Thyroid gland (tissue), 4 donors: ENCODE data around the gene OR5AU1. TPM values are rescaled to one million over a fixed set of nuclear protein-coding genes. Genes with fewer than 3 reads are reported as not detected.

ENCODE experiments used
- DNase-seq, 2 donors: peaks; one replicate each; pipeline ENCODE4 v3.0.0-alpha.2; 2019
- H3K27ac ChIP-seq, 3 donors: fragments of 200-600 bp; sonication (generic); 1 replicate in 2 of 3; 2 replicates in 1 of 3; pipeline ENCODE4 v1.5.1; 2016 to 2019; ENCODE audit warnings: mild to moderate bottlenecking in 1 of 3, moderate library complexity in 1 of 3
- H3K27me3 ChIP-seq: fragments of 200-600 bp; sonication (generic); one replicate; pipeline ENCODE4 v1.5.1; 2019
- H3K36me3 ChIP-seq, 2 donors: fragments of 200-600 bp; sonication (generic); one replicate each; pipeline ENCODE4 v1.5.1; 2016 to 2019
- H3K4me1 ChIP-seq, 2 donors: fragments of 200-600 bp; sonication (generic); one replicate each; pipeline ENCODE4 v1.5.1; 2017 to 2019
- H3K4me3 ChIP-seq, 3 donors: fragments of 200-600 bp; sonication (generic); replicated peaks in 1 of 3; 1 replicate in 2 of 3; 2 replicates in 1 of 3; pipeline ENCODE4 v1.5.1; 2016; ENCODE audit warnings: mild to moderate bottlenecking in 1 of 3
- H3K9me3 ChIP-seq: fragments of 200-600 bp; sonication (generic); one replicate; pipeline ENCODE4 v1.5.1; 2017
- CTCF ChIP-seq, 6 experiments: fragments of 200-600 bp in 3 of 6; fragments of 450-650 bp in 3 of 6; sonication (generic) in 3 of 6; IDR thresholded peaks; one replicate each; pipeline ENCODE4 v1.5.1; 2016 to 2019; ENCODE audit warnings: antibody characterized with exemption in 6 of 6, mild to moderate bottlenecking in 2 of 6, inconsistent platforms in 1 of 6, moderate library complexity in 1 of 6
- POLR2A ChIP-seq, 2 donors: fragments of 450-650 bp; IDR thresholded peaks; one replicate each; pipeline ENCODE4 v1.6.1; 2017; ENCODE audit warnings: antibody characterized with exemption in 2 of 2, mild to moderate bottlenecking in 2 of 2, moderate library complexity in 1 of 2
- WGBS, 2 donors: methylation state at CpG; one replicate each; pipeline ENCODE4 v1.1.5; 2017; 5-methylcytosine and 5-hydroxymethylcytosine counted together
- intact Hi-C: fragments of 100-400 bp; cut with DNase I; formaldehyde crosslinking; loops from one replicate; pipeline ENCODE4 v1.15.1; 2023
- total RNA-seq, 4 donors: library from RNA; depleted of rRNA; stranded (reverse); fragments of >200 nt; gene quantifications; one replicate each; pipeline ENCODE4 v1.2.3, GENCODE V29; 2016

The OR5AU1 gene
- total RNA-seq, 4 donors from 2014 or later = not detected

- DNase-seq = no peak
- WGBS, 2 donors = 74 to 82% methylated on average over 3 of the region's 3 CpGs
- TF ChIP-seq POLR2A (IDR thresholded peaks at IDR 0.05) (no peak), CTCF (IDR thresholded peaks at IDR 0.05) (no peak)
- intact Hi-C loops = no loop called here
- Histone ChIP-seq H3K36me3 (no peaks in the 10 kb centered on the region), H3K27ac (no peak overlapping the region), H3K27me3 (no peaks in the 10 kb centered on the region), H3K9me3 (no peaks in the 10 kb centered on the region), H3K4me1 (peaks cover under 1 to 1% of the 10 kb centered on the region in 2 donors), H3K4me3 (no peak overlapping the region)
Measured at GRCh38 chr14:21199611-21200560, 44.0 kb upstream of the OR5AU1 start.

GRCh38 chr14:21197418-21198205, 41.7 kb upstream of the OR5AU1 start:
- DNase-seq = no peak
- Histone ChIP-seq H3K36me3 (no peaks in the 10 kb centered on the region), H3K4me3 (no peak overlapping the region), H3K27ac (no peak overlapping the region), H3K27me3 (no peaks in the 10 kb centered on the region), H3K9me3 (no peaks in the 10 kb centered on the region), H3K4me1 (no peaks in the 10 kb centered on the region)
- whole genome bisulfite sequencing, 2 donors = 93 to 94% methylated on average over 2 of the region's 2 CpGs
- no peak for TF ChIP-seq CTCF (IDR thresholded peaks at IDR 0.05)
- no peak for TF ChIP-seq POLR2A (IDR thresholded peaks at IDR 0.05)
- intact Hi-C loops = no loop called here

GRCh38 chr14:21194597-21194996, 38.7 kb upstream of the OR5AU1 start:
- no peaks in the 10 kb centered on the region for H3K9me3 ChIP-seq
- no peak overlapping the region for H3K4me3 ChIP-seq
- DNase-seq = no peak
- H3K36me3 ChIP-seq = no peaks in the 10 kb centered on the region
- H3K27ac ChIP-seq = no peak overlapping the region
- intact Hi-C loops = no loop called here
- H3K27me3 ChIP-seq = no peaks in the 10 kb centered on the region
- no peaks in the 10 kb centered on the region for H3K4me1 ChIP-seq
- TF ChIP-seq POLR2A (IDR thresholded peaks at IDR 0.05) (no peak), CTCF (IDR thresholded peaks at IDR 0.05) (no peak)

DNA sequence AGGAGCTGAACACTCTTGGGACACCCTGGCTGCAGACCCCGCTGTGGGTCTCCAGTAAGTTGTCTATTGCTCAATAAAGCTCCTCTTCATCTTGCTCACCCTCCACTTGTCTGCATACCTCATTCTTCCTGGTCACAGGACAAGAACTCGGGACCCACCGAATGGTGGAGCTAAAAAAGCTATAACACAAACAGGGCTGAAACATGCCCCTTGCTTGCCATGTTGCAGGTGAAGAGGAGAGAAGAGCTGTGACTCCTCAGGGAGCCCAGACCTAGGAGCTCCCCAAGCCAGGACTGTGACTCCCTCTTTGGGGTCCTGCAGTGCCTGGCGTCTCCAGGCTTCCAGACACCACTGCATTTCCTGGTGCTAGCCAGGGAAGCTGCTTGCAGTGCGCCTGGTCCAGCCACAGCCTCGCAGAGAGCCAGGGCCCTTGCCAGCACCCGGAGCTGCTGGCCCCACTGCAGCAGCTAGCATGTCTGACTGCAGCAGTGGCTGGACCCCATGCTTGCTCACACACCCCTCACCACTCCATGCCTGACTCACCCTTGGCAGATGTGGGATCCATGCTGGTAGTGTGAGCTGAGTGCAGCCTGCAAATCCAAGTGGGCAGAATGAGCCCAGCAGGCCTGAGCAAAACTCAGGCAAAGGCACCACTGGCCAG, 37.1 kb upstream of the OR5AU1 start:
- no peaks in the 10 kb centered on the region for H3K27me3 ChIP-seq
- 81% methylated on average over 6 to 7 of the region's 7 CpGs for WGBS, 2 donors
- TF ChIP-seq POLR2A (IDR thresholded peaks at IDR 0.05) = no peak
- TF ChIP-seq CTCF (IDR thresholded peaks at IDR 0.05) = no peak
- no peak overlapping the region for H3K4me3 ChIP-seq
- no peaks in the 10 kb centered on the region for H3K4me1 ChIP-seq
- H3K27ac ChIP-seq = no peak overlapping the region
- no peaks in the 10 kb centered on the region for H3K36me3 ChIP-seq
- intact Hi-C loops = no loop called here
- H3K9me3 ChIP-seq = no peaks in the 10 kb centered on the region
- DNase-seq = no peak
